ENCODE results near the gene MCAT. TPM values are rescaled to one million over a fixed set of nuclear protein-coding genes. Genes with fewer than 3 reads are reported as not detected.

MCAT gene
- total RNA-seq, 1 donor from 2014 or later = 12.7 TPM

- peaks cover 11% of the 10 kb centered on the region for H3K36me3 Mint-ChIP-seq (ENCODE audit: unreplicated experiment)
- H3K4me3 Mint-ChIP-seq (ENCODE audit: unreplicated experiment) = no peak overlapping the region
- H3K27me3 Mint-ChIP-seq (ENCODE audit: unreplicated experiment) = peaks cover 6% of the 10 kb centered on the region
- H3K27ac Mint-ChIP-seq (ENCODE audit: unreplicated experiment) = peak overlapping the region; percentile 17
- no peak for DNase-seq
- peaks cover 6% of the 10 kb centered on the region for H3K4me1 Mint-ChIP-seq (ENCODE audit: low read depth, unreplicated experiment)
- no peak for TF ChIP-seq CTCF (IDR thresholded peaks at IDR 0.05; ENCODE audit: partially characterized antibody, unreplicated experiment)
- peaks cover 10% of the 10 kb centered on the region for H3K9me3 Mint-ChIP-seq (ENCODE audit: unreplicated experiment)
Measured at GRCh38 chr22:43085658-43086606, 57.3 kb downstream of the MCAT start.

Other genes with a start within 250 kb of the MCAT start
- 47.3 TPM for gene PACSIN2, start 128.2 kb downstream of the MCAT start, total RNA-seq (ENCODE audit: unreplicated experiment)
- gene TTLL1, start 54.0 kb downstream of the MCAT start, total RNA-seq (ENCODE audit: unreplicated experiment) = 22.0 TPM
- 17.3 TPM for gene BIK, start 32.6 kb downstream of the MCAT start, total RNA-seq (ENCODE audit: unreplicated experiment)
- 4.0 TPM for gene TSPO, start 8.2 kb upstream of the MCAT start, total RNA-seq (ENCODE audit: unreplicated experiment)
- gene TTLL12, start 43.7 kb upstream of the MCAT start, total RNA-seq (ENCODE audit: unreplicated experiment) = 36.6 TPM
- gene SCUBE1, start 200.0 kb upstream of the MCAT start, total RNA-seq (ENCODE audit: unreplicated experiment) = 25.8 TPM